ENCODE results near the gene DLX6.

Gene DLX6

DNA sequence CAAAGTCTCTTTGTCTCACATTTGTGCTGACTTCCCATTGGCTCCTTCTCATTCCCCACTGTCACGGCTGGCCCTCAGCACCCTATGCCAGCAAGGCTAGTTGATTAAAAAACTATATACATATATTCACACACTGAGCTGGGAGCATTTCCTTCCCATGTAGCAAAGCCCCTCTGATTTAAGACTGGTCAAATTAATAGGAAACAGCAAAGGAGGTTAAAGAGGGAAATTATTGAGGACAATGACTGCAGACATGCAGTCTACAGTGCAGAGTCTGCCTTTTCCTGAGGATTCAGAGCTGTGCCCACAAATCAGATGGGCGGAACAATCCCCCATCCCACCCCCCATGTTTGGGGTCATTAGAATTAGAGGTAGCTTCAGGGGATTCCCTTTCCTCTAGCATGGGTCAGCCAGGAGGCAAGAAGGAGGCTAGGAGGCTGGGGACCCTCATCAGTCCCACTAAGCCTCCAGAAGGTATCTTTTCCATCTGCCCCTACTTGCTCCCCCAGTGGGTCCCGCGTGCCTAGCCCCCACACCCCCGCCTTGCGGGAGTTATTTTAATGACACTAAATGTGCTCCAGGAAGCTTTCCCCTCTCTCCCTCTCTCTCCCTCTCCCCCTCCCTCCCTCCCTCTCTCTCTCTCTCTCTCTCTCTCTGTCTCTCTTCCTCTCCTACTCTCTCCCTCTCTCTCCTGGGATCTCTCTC lies 9.8 kb upstream of the DLX6 start:
- FAIRE-seq, result no peak
- no peak for DNase-seq (ENCODE audit: insufficient read length, low spot score)

DNA sequence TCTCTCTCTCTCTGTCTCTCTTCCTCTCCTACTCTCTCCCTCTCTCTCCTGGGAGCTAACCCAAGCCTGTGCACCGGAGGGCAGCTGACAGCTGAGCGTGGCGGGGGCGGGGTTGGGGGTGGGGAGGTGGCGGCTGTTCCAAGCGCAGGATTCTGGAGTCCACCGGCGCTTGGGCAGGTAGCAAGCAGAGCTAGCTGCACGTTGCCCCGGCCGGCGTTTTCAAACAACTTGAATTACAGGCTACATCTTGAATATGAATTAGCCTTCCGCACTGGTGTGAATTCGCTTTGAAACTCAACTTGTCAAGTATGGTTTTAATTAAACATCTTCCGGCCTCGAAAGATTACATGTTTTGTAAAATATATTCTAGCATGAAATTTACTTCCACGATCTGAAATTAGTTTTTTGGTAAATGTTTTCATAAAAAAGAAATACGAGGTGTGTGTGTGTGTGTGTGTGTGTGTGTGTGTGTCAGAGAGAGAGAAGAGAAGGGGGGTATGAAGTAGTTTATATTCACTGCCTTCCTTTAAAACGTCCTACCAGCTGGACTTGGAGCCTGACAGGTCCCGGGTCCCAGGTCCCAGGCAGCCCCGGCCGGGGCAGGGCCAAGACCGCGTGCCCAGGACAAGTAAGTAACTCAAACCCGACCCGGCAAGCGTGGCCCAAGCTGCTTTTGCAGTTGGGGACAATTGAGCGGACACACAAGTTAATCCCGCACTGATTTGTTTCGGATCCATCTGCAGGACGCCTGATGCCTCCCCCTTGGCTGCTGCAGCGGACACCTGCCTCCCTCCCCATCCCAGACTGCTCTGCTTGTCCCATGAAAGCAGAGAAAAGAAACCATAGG lies 9.0 kb upstream of the DLX6 start:
- FAIRE-seq, result no peak
- DNase-seq (ENCODE audit: insufficient read length, low spot score), result no peak

- DNase-seq (ENCODE audit: insufficient read length, low spot score), result no peak
- no peak for FAIRE-seq
Observed at GRCh38 chr7:96996958-96997511, 8.3 kb upstream of the DLX6 start.

DNA sequence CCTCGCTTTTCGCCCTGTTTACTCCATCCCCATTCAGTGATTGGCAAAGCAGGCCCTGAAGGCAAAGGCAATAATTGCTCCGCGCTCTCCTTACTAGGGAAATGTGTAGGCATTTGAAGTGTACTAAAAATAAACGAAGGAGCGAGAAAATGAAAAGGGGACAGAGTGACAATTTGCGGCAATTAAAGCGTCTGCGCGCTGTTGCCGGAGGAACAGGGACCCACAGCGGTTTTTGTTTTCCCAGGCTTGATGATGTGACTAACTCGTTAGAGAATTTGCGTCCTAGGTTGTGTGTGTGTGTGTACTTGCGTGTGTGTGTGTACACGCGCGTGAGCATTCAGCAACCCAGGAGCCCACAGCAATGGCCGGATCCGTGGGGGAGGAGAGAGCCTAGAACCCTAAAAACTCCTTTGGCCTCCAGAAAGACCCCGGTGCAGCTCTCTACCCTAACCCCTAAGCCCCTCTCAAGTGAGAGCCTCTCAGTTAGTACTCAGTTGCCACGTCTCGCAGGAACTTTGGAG lies 7.8 kb upstream of the DLX6 start:
- DNase-seq (ENCODE audit: insufficient read length, low spot score), result no peak
- FAIRE-seq, result no peak

GRCh38 chr7:96998333-96998732 lies 7.0 kb upstream of the DLX6 start:
- FAIRE-seq (no peak), DNase-seq (ENCODE audit: insufficient read length, low spot score) (no peak)

DNA sequence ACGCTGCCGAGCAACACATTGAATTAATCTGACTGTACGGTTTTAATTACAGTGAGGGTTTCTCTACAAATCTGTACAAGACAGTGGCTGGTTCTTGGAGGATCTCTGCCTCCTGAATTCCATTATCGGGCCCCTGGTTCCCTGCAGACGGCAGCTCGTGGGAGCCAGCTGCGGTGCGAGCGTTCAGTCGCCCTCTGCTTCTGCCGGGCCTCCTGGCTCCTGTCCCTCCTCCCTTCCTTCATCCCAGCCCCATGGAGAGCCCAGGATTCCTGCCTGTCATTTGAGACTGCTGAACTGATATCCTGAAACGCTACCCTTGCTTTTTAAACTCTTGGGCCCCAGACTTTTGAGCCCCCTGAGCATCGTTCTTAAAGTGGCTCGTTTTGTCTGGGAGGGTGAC lies 6.6 kb upstream of the DLX6 start:
- DNase-seq (ENCODE audit: insufficient read length, low spot score), result no peak
- FAIRE-seq, result no peak

DNA sequence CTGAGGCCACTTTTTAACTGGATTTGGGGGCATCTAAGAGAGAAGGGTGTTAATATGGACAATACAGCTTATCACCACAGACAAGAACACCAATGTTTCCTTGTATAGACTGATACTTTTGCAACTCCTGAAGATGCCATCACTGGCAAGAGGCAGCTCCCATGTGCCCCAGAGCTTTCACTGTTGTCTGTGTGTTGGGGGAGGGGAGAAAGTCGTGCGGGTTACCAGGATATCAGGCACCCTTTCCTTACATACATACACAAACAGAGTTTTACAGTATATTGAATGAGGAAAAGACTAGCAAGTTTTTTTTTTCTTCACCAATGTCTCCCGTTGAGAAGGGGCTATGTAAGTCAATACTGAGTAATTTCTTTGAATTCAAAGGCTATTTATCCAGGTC lies 4.1 kb upstream of the DLX6 start:
- DNase-seq (ENCODE audit: insufficient read length, low spot score), result no peak
- no peak for FAIRE-seq

DNA sequence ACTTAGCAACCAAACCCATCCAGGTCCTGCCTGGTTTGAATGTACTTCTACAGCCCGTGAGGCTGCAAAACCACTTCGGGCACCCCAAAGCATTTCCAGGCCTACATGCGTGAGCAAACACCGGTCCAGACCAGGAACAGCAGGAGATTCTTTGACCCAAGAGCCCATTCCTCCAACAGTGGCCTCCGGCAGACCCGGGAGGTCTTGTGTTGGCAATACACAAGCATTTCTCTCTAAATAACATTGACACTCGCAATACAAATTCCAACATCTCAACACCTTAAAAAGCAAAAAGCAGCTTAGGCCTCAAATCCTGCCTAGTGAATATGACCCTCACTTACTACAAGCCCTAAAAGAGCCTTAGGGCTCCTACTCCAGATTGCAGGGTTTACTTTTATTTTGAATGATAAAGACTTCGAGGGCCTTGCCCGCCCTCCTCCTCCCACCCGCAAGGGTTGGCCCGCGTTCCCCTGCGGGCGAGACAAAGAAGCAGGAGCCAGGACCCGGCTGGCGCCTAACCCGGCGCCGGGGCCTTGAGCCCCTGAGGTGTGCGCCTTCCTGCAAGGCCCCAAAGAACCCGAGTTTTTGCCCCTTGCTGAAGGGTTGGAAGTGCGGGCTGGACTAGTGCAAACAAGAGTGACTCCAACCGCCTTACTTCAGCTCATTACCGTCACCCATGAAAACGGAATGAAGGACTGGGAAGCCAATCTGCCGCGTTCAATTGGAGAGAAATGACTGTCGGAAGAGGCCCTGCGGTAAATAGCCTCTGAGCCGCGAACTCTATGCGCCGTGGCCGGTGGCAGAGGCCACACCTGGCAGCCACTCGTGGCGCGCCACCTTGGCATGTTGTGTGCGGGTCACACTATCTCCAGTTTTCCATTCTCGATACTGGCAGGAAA lies 3.4 kb upstream of the DLX6 start:
- no peak for DNase-seq (ENCODE audit: insufficient read length, low spot score)
- no peak for FAIRE-seq

DNA sequence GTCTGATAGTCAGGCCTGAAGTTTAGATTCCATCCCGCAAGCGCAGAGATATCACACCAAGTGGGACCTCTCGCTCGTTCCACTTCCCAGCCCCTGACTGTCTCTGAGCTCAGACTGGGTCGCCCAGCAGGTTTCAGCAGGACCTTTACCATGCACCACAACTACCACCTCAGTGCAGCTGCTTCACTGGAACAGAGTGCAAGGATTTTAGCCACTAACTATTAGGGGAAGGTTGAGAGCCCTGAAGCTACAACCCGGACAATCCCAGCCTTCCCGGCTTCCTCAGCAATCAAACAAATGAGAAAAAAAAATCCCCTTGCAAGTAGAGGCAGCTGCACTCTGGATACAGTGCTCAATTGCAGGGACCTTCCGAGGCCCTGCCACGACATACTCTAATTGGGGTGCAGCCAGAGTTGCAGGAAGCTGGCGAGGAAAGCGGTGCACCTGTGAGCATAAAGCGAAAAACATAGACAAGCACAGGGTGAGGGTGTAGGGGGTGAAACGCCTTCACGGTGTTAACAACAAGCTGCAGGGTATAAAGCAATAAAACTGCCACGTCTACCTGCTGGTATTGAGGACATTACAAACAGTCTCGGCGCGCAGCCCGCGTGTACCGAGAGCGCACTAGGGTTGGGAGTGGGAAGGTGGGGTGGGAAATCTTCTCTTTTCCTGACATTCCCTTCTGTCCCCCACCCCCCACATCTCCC lies 2.6 kb upstream of the DLX6 start:
- FAIRE-seq, result no peak
- DNase-seq (ENCODE audit: insufficient read length, low spot score), result no peak

GRCh38 chr7:97003262-97004246 lies 1.8 kb upstream of the DLX6 start:
- DNase-seq (ENCODE audit: insufficient read length, low spot score) (no peak), FAIRE-seq (no peak)

- FAIRE-seq (no peak), DNase-seq (ENCODE audit: insufficient read length, low spot score) (no peak)
Observed at GRCh38 chr7:97004247-97005182, 838 bp upstream of the DLX6 start.

DNA sequence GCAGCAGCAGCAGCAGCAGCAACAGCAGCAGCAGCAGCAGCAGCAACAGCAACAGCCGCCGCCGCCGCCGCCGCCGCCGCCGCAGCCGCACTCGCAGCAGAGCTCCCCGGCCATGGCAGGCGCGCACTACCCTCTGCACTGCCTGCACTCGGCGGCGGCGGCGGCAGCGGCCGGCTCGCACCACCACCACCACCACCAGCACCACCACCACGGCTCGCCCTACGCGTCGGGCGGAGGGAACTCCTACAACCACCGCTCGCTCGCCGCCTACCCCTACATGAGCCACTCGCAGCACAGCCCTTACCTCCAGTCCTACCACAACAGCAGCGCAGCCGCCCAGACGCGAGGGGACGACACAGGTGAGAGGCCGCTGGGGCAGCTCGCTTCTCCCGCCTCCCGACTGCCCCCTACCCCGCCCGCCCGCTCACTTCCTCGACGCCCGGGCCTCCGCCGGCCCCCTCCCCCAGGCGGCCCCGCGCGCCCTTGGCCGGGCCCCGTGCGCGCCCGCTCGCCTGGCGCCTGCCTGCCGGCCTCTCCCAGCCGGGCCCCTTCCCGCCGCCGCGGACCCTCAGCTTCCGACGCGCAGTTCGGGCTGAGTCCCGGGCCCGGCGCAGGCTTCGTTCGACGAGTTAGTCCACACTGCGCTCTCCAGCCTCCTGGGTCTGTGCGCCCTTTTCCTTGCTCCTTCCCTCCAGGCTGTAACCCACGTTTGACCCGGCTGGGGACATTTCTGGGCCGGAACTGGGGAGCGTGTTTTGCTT lies 882 bp downstream of the DLX6 start:
- FAIRE-seq, result no peak

DNA sequence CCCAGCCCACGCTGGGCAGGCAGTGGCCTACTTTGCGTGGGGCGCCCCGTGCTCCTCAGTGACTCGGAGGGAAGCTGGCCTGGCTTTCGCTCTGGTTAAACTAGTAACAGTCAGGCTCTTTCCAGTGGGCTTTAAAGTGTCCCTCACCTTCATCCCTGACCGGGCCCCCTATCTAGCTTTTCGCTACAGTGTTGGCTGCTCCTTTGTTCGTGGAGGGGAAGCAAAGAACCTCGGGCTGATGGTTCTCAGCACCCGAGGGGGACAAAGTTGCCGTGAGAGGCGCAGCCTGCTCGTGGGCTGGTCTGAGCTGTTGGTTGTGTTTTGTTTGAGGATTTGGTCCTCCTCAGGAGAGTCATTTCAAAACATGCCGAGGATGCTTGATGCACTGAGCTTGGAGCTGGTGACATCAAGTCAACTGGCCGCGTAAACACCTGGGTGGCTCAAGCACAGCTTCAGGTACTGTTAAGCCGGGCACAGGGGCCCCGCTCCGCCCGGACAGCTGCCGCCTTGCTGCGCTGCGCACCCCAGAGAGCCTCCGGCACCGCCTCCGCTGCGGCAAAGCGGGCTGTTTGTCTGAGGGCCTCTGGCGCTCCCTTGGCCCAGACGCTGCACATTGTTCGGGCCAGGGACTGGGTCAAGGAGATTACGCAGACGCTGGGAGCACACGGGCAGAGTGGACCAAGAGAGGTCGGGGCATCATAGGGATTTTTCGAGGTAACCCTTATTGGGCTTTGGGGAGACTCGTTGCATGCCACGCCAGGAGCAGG lies 1.6 kb downstream of the DLX6 start:
- no peak for FAIRE-seq
- no peak for DNase-seq (ENCODE audit: insufficient read length, low spot score)

More for the DNA sequence above, 882 bp downstream of the DLX6 start:
- DNase-seq (ENCODE audit: insufficient read length, low spot score), result no peak

DNA sequence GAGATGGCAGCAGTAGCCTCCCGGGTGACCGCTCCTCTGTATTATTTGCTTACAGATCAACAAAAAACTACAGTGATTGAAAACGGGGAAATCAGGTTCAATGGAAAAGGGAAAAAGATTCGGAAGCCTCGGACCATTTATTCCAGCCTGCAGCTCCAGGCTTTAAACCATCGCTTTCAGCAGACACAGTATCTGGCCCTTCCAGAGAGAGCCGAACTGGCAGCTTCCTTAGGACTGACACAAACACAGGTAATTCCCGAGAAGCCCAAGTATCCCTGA lies 2.2 kb downstream of the DLX6 start:
- FAIRE-seq (no peak), DNase-seq (ENCODE audit: insufficient read length, low spot score) (no peak)

GRCh38 chr7:97008275-97008917 lies 3.0 kb downstream of the DLX6 start:
- DNase-seq (ENCODE audit: insufficient read length, low spot score), result no peak
- no peak for FAIRE-seq

Measured in GM19239 (cell line).